B cell (primary cell): Measurements from ENCODE around the gene C9orf78. TPM values are rescaled to one million over a fixed set of nuclear protein-coding genes. Genes with fewer than 3 reads are reported as not detected.

Experiments used
- ATAC-seq: fragments of 200-7000 bp; cut with Tn5 transposase; one replicate; pipeline ENCODE4 v1.10.0; 2021; ENCODE audit warnings: low read depth, mild to moderate bottlenecking, moderate number of reproducible peaks, moderate library complexity
- CTCF ChIA-PET: fragments of 350-600 bp; sonication (Branson Sonifier 250); formaldehyde crosslinking; loops from one replicate; lab custom pipeline; 2021; ENCODE audit warnings: antibody characterized with exemption, inconsistent platforms; lab: Charles Lee
- POLR2A ChIA-PET: fragments of 350-600 bp; sonication (Branson Sonifier 250); formaldehyde crosslinking; loops from one replicate; lab custom pipeline; 2021; ENCODE audit warnings: antibody characterized with exemption; lab: Charles Lee
- DNase-seq: peaks from one replicate; pipeline ENCODE4 v3.0.0; 2013
- H2AFZ ChIP-seq: 2 replicates; pipeline ENCODE4 v1.6.1; 2012; ENCODE audit warnings: mild to moderate bottlenecking, low read depth, low read length; ENCODE audit not compliant: insufficient read depth, poor library complexity, severe bottlenecking
- H3K27ac ChIP-seq, 2 donors: 1 replicate in 1 of 2; 2 replicates in 1 of 2; pipeline ENCODE4 v1.5.1; 2012 to 2013; ENCODE audit warnings: low read length in 2 of 2, mild to moderate bottlenecking in 2 of 2, moderate library complexity in 1 of 2
- H3K27me3 ChIP-seq, 4 experiments: fragments of 200-600 bp in 1 of 4; sonication (generic) in 1 of 4; replicated peaks in 1 of 4; 1 replicate in 2 of 4; 2 replicates in 2 of 4; pipeline versions ENCODE4 v1.6.1 to v1.7.0; 2013 to 2016; ENCODE audit warnings: low read length in 3 of 4, mild to moderate bottlenecking in 2 of 4, mixed read lengths in 1 of 4, moderate library complexity in 1 of 4; ENCODE audit not compliant: insufficient read depth in 4 of 4, control insufficient read depth in 3 of 4; ENCODE audit errors: control extremely low read depth in 1 of 4
- H3K36me3 ChIP-seq, 2 experiments: replicated peaks in 1 of 2; 1 replicate in 1 of 2; 2 replicates in 1 of 2; pipeline versions ENCODE4 v1.6.1 to v1.7.1; 2013; ENCODE audit warnings: low read length in 1 of 2; ENCODE audit not compliant: insufficient read depth in 2 of 2, control insufficient read depth in 1 of 2; ENCODE audit errors: control extremely low read depth in 1 of 2, extremely low read depth in 1 of 2
- H3K4me1 ChIP-seq, 2 donors: fragments of 200-600 bp in 1 of 2; sonication (generic) in 1 of 2; 1 replicate in 1 of 2; 2 replicates in 1 of 2; pipeline versions ENCODE4 v1.5.1 to v1.6.1; 2013 to 2017; ENCODE audit warnings: low read length in 2 of 2; ENCODE audit not compliant: control insufficient read depth in 2 of 2, insufficient read depth in 2 of 2
- H3K4me2 ChIP-seq: replicated peaks from 2 replicates; pipeline ENCODE3; 2012; ENCODE audit warnings: mild to moderate bottlenecking, low read depth, low read length; ENCODE audit not compliant: poor library complexity, severe bottlenecking
- H3K4me3 ChIP-seq, 5 experiments: fragments of 200-600 bp in 1 of 5; sonication (generic) in 1 of 5; 1 replicate in 3 of 5; 2 replicates in 2 of 5; pipeline versions ENCODE4 v1.5.1 to v1.7.0; 2011 to 2016; ENCODE audit warnings: low read length in 4 of 5, mild to moderate bottlenecking in 4 of 5, low read depth in 2 of 5, control low read depth in 1 of 5, moderate library complexity in 1 of 5; ENCODE audit not compliant: insufficient read depth in 1 of 5; ENCODE audit errors: control extremely low read depth in 1 of 5, extremely low read depth in 1 of 5
- H3K79me2 ChIP-seq: fragments of 200-600 bp; sonication (generic); one replicate; pipeline ENCODE4 v1.6.0; 2016; ENCODE audit warnings: low read length; ENCODE audit not compliant: control insufficient read depth, insufficient read depth
- H3K9ac ChIP-seq: fragments of 200-600 bp; sonication (generic); 2 replicates; pipeline ENCODE4 v1.6.1; 2017; ENCODE audit warnings: mild to moderate bottlenecking, low read length, moderate library complexity
- H3K9me3 ChIP-seq, 3 donors: one replicate each; pipeline versions ENCODE4 v1.6.1 to v1.7.1; 2013; ENCODE audit warnings: low read length in 2 of 3; ENCODE audit not compliant: control insufficient read depth in 2 of 3, insufficient read depth in 1 of 3; ENCODE audit errors: control extremely low read depth in 1 of 3
- H4K20me1 ChIP-seq: 2 replicates; pipeline ENCODE4 v1.6.0; 2012; ENCODE audit warnings: mild to moderate bottlenecking, low read length; ENCODE audit not compliant: insufficient read depth, control insufficient read depth, poor library complexity, severe bottlenecking
- H3K27ac Mint-ChIP-seq: one replicate; pipeline ENCODE4 v1.8.0; 2021; ENCODE audit warnings: mixed read lengths
- H3K27me3 Mint-ChIP-seq: one replicate; pipeline ENCODE4 v1.8.0; 2021; ENCODE audit warnings: mixed read lengths
- H3K4me1 Mint-ChIP-seq: one replicate; pipeline ENCODE4 v1.8.0; 2021; ENCODE audit warnings: mixed read lengths
- H3K4me3 Mint-ChIP-seq: one replicate; pipeline ENCODE4 v1.8.0; 2021; ENCODE audit warnings: mixed read lengths
- H3K9me3 Mint-ChIP-seq: one replicate; pipeline ENCODE4 v1.8.0; 2022; ENCODE audit warnings: mixed read lengths; ENCODE audit not compliant: insufficient read depth
- CTCF ChIP-seq: fragments of 200-600 bp; IDR thresholded peaks from one replicate; pipeline ENCODE4 v1.8.0; 2022; ENCODE audit warnings: antibody characterized with exemption, mild to moderate bottlenecking
- EZH2 ChIP-seq: IDR thresholded peaks from 2 replicates; pipeline ENCODE4 v1.6.1; 2012; ENCODE audit warnings: borderline replicate concordance, low read depth, mild to moderate bottlenecking, moderate library complexity, low read length; ENCODE audit not compliant: insufficient read depth, poor library complexity, severe bottlenecking
- WGBS: methylation state at CpG from one replicate; pipeline ENCODE4 v1.1.5; 2013; ENCODE audit warnings: missing lambda C conversion rate; ENCODE audit not compliant: insufficient coverage; 5-methylcytosine and 5-hydroxymethylcytosine counted together
- intact Hi-C: fragments of 100-400 bp; cut with micrococcal nuclease; formaldehyde crosslinking; loops from one replicate; pipeline ENCODE4 v1.10.0; 2022
- polyA plus RNA-seq: library from polyadenylated mRNA; depleted of rRNA; stranded (reverse); fragments of >200 nt; gene quantifications from 2 replicates; pipeline ENCODE4 v1.2.3, GENCODE V29; 2012
- total RNA-seq, 2 donors: library from RNA; stranded (reverse); fragments of 120-200 nt in 1 of 2; gene quantifications; 1 replicate in 1 of 2; 2 replicates in 1 of 2; pipeline versions ENCODE4 v1.2.3 to v1.2.4, GENCODE V29; 2013 to 2022

C9orf78 gene
- total and polyA plus RNA-seq, 2 donors (not counting 1 experiment from before 2014, with no cell fraction given), result 42.8 to 43.6 TPM

- intact Hi-C loops, result no loop called here
- Histone ChIP-seq H2AFZ (no peak overlapping the region), H3K79me2 (peaks cover 36% of the 10 kb centered on the region), H3K4me1 (no peaks in the 10 kb centered on the region), H3K27me3 (no peaks in the 10 kb centered on the region), H3K27ac (no peak overlapping the region), H3K4me3 (no peak overlapping the region), H3K36me3 (peaks cover 0 to 34% of the 10 kb centered on the region in 2 experiments), H3K9ac (no peak overlapping the region), H3K4me2 (no peak overlapping the region), H4K20me1 (no peaks in the 10 kb centered on the region), H3K9me3 (no peaks in the 10 kb centered on the region)
- peaks cover 3% of the 10 kb centered on the region for H3K4me1 Mint-ChIP-seq
- ATAC-seq (no peak), DNase-seq (no peak)
- WGBS, result 87% methylated on average over 3 of the region's 4 CpGs
- CTCF ChIA-PET, result no interaction called here
- POLR2A ChIA-PET, result no interaction called here
- H3K4me3 Mint-ChIP-seq, result no peak overlapping the region
- TF ChIP-seq CTCF, result no peak
- no peak for TF ChIP-seq EZH2
- H3K27ac Mint-ChIP-seq, result no peak overlapping the region
- H3K27me3 Mint-ChIP-seq, result no peaks in the 10 kb centered on the region
- no peaks in the 10 kb centered on the region for H3K9me3 Mint-ChIP-seq
Measured at GRCh38 chr9:129848712-129849441, 13.8 kb upstream of the C9orf78 start.

- peaks cover 3% of the 10 kb centered on the region for H3K4me1 Mint-ChIP-seq
- WGBS, result no CpG with 5 or more reads among the region's 2 CpGs
- ChIA-PET POLR2A (interaction anchor here (0.7 kb wide), 1 partner anchor 38 kb away, joined by 4 read pairs; no protein-coding TSS in a partner anchor), CTCF (no interaction called here)
- Histone ChIP-seq H3K27me3 (no peaks in the 10 kb centered on the region), H3K4me2 (no peak overlapping the region), H3K4me1 (no peaks in the 10 kb centered on the region), H3K79me2 (peaks cover 50% of the 10 kb centered on the region), H2AFZ (no peak overlapping the region), H3K36me3 (peaks cover 0 to 3% of the 10 kb centered on the region in 2 experiments), H3K9ac (no peak overlapping the region), H4K20me1 (peaks cover 7% of the 10 kb centered on the region), H3K4me3 (no peak overlapping the region), H3K9me3 (no peaks in the 10 kb centered on the region), H3K27ac (peak overlapping the region in 1 of 2 donors; percentile 43)
- TF ChIP-seq CTCF, result no peak
- TF ChIP-seq EZH2, result no peak
- DNase-seq (no peak), ATAC-seq (no peak)
- H3K27me3 Mint-ChIP-seq, result no peaks in the 10 kb centered on the region
- intact Hi-C loops, result no loop called here
- no peaks in the 10 kb centered on the region for H3K9me3 Mint-ChIP-seq
- no peak overlapping the region for H3K4me3 Mint-ChIP-seq
- no peak overlapping the region for H3K27ac Mint-ChIP-seq
Measured at GRCh38 chr9:129845373-129845772, 10.3 kb upstream of the C9orf78 start.
